Stimulated activated CD4-positive, alpha-beta T cell treated with anti-CD3 and anti-CD28 coated beads, Interleukin-2, amount 100 ng/mL, for 24 hours (primary cell): Measurements from ENCODE around the gene RPRD1A.

ENCODE experiments used
- DNase-seq, 2 donors: peaks; one replicate each; pipeline ENCODE4 v3.0.0-alpha.2; 2020

Gene RPRD1A

GRCh38 chr18:35962320-35962719, 105.0 kb downstream of the RPRD1A start:
- no peak for DNase-seq

GRCh38 chr18:35956226-35956625, 111.1 kb downstream of the RPRD1A start:
- no peak for DNase-seq

GRCh38 chr18:35953688-35954087, 113.7 kb downstream of the RPRD1A start:
- DNase-seq = no peak

DNA sequence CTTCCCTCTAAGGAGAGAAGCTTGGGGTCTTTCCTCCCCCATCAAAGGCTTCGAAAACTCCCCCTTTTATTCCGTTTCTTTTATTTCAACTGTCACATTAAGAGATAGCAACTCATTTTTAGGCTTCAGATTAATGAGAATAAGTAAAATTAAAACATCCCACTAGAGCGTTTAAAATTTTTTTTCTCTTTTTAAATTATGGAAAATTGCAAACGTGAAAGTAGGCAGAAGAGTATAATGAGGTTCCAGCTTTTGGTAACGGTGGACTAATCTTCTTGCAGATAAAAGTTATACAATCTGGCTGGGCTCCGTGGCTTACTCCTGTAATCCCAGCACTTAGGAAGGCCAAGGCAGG, 116.8 kb downstream of the RPRD1A start:
- no peak for DNase-seq

DNA sequence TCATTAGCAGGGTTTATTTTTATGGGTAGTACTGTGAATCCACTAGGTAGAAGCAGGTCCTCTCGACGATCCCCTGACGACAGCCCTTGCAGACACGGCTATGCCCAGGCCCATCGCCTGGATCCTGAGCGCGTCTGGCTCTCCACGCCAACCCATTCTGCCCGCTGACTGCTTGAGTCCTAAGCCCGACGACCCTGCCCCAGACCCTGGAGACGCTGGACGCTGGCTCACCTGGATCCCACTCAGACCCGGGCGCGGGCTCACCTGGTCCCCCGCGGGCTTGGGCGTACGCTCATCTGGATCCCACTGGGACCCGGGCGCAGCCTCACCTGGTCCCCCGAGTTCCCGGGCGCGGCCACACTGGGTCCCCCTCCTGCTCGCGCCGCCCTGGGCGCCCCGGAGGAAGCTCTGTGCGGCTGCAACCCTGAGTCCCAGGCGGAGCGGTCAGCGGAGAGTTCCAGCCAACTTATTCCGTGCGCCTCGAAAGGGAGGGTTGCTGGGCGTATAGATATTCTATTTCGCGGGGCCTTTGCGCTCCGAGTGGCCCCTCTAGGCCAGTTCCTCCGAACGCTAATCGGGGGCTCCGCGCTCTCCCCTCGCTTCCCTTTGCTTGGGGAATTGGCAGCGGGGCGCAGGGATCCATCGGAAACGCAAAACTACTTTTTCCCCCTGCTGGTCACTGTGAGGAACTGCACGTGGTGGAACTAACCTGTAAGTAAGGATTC, 117.3 kb downstream of the RPRD1A start:
- DNase-seq = peak; percentile 39 to 52

DNA sequence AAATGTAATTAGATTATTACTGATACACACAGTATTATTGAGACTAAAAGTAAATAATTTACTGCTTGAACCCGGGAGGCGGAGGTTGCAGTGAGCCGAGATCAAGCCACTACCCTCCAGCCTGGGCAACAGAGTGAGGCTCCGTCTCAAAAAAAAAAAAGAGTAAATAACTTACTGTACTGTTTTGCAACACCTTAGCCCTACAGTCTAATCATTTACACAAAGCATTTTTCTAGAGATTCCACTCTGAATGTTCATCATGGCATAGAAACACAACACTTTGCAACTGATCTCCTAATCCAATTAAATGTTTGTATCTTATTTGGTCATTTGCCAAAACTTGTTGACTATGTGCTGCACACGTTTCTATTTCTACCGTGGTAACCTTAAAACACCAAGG, 118.3 kb downstream of the RPRD1A start:
- no peak for DNase-seq

- no peak for DNase-seq
These were observed 119.3 kb downstream of the RPRD1A start for GRCh38 chr18:35948080-35948479.

- no peak for DNase-seq
These were observed 124.7 kb downstream of the RPRD1A start for GRCh38 chr18:35942661-35943060.

DNA sequence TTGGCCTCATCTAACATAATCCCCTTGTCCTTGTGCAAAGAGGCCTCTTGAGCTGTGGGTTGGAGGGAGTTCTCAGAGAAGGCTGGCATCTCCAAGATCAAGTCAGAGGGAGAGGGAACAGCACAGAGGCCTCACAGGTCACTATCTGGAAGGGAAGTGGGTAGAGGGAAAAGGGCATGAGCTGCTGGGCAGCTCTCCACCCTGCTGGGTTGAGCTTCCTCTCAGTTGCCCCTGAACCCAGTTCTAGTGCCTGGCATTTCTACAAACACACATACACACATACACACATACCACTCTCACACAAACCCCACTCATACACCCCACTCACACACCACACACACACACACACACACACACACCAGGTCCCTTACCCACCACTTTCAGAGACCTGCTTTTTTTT, 125.2 kb downstream of the RPRD1A start:
- no peak for DNase-seq

DNA sequence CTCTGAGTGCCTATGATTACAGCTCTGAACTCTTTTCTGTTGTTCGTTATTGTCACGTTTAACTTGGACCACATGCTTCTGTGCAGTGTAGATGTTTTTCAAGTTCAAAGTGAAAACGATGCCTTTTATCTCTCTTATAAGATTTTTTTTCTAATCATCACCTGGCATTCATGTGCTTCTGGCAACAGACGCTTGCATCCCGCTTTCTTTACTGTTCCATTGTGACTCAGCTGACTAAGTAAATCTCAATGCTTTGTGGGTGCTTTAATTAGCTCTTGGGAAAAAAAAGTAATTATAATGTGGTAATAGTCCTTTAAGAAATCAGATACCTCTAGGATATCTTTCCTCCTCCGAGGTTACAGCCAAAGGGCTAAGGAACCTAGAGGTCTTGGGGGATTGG, 126.1 kb downstream of the RPRD1A start:
- no peak for DNase-seq
